ENCODE data around the gene GDPD3.

GDPD3 gene

GRCh38 chr16:30108059-30108850 is 5.1 kb downstream of the GDPD3 start:
- POLR2A ChIA-PET: no interaction called here
- DNase-seq (ENCODE audit: extremely low spot score): no peak
- TF ChIP-seq ZNF384 (IDR thresholded peaks at IDR 0.05): no peak
- CTCF ChIA-PET: no interaction called here

DNA sequence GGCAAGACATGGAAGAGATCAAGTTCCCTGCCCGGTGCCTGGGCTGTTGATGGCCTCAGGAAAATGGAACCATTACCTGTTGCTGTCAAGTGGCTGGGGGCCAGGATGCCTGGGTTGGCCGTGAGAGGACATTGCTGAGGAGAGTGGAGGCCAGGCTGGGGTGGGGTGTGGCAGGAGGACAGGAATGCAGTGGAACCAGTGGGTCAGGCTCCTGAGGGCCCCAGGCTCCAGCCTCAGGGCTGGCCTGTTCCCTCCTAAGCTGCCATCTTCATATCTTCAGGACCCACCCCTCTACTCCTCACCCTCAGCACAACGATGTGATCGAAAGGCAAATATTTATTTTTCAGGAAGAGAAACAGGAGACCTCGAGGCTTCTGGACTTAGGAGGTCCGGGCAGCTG is 8.8 kb downstream of the GDPD3 start:
- ChIA-PET CTCF (interaction anchor here (2.8 to 4.3 kb wide), 2 partner anchors 8 to 12 kb away, joined by 11 to 19 read pairs; partner anchors contain the start of gene TBX6), POLR2A (interaction anchor here (1.8 to 3.0 kb wide), 2 partner anchors 8 to 12 kb away, joined by 6 to 15 read pairs; partner anchors contain the start of genes TBX6 and YPEL3)
- DNase-seq (ENCODE audit: extremely low spot score): no peak
- TF ChIP-seq FOXA1 (IDR thresholded peaks at IDR 0.05) (no peak), SUZ12 (IDR thresholded peaks at IDR 0.05) (no peak), L3MBTL2 (conservative IDR thresholded peaks at IDR 0.05) (no peak), BHLHE40 (IDR thresholded peaks at IDR 0.05; ENCODE audit: borderline replicate concordance) (no peak), ARNT (IDR thresholded peaks at IDR 0.05) (no peak), LEF1 (IDR thresholded peaks at IDR 0.05; ENCODE audit: borderline replicate concordance) (no peak)

- POLR2A ChIA-PET: interaction anchor here (3.0 kb wide), 1 partner anchor 11 kb away, joined by 15 read pairs; the partner anchor contains the start of gene TBX6
- no peak for DNase-seq (ENCODE audit: extremely low spot score)
- no peak for TF ChIP-seq CTBP1 (IDR thresholded peaks at IDR 0.05; ENCODE audit: borderline replicate concordance)
- TF ChIP-seq NFRKB (IDR thresholded peaks at IDR 0.05): no peak
- no peak for TF ChIP-seq BHLHE40 (IDR thresholded peaks at IDR 0.05; ENCODE audit: borderline replicate concordance)
- no peak for TF ChIP-seq ELF4 (IDR thresholded peaks at IDR 0.05)
- no peak for TF ChIP-seq HDGF (IDR thresholded peaks at IDR 0.05; ENCODE audit: borderline replicate concordance)
- no peak for TF ChIP-seq L3MBTL2 (conservative IDR thresholded peaks at IDR 0.05)
- no peak for TF ChIP-seq SP1 (IDR thresholded peaks at IDR 0.05)
- no peak for TF ChIP-seq SUZ12 (IDR thresholded peaks at IDR 0.05)
- no peak for TF ChIP-seq PKNOX1 (IDR thresholded peaks at IDR 0.05)
- no peak for TF ChIP-seq ARNT (IDR thresholded peaks at IDR 0.05)
- TF ChIP-seq FOXM1 (IDR thresholded peaks at IDR 0.05; ENCODE audit: borderline replicate concordance): no peak
- no peak for TF ChIP-seq FOXA1 (IDR thresholded peaks at IDR 0.05)
- no peak for TF ChIP-seq ZNF384 (IDR thresholded peaks at IDR 0.05)
- no peak for TF ChIP-seq TARDBP (IDR thresholded peaks at IDR 0.05)
- CTCF ChIA-PET: interaction anchor here (2.8 to 4.3 kb wide), 2 partner anchors 8 to 12 kb away, joined by 11 to 19 read pairs; partner anchors contain the start of gene TBX6
These were observed 9.2 kb downstream of the GDPD3 start for GRCh38 chr16:30104090-30104489.

DNA sequence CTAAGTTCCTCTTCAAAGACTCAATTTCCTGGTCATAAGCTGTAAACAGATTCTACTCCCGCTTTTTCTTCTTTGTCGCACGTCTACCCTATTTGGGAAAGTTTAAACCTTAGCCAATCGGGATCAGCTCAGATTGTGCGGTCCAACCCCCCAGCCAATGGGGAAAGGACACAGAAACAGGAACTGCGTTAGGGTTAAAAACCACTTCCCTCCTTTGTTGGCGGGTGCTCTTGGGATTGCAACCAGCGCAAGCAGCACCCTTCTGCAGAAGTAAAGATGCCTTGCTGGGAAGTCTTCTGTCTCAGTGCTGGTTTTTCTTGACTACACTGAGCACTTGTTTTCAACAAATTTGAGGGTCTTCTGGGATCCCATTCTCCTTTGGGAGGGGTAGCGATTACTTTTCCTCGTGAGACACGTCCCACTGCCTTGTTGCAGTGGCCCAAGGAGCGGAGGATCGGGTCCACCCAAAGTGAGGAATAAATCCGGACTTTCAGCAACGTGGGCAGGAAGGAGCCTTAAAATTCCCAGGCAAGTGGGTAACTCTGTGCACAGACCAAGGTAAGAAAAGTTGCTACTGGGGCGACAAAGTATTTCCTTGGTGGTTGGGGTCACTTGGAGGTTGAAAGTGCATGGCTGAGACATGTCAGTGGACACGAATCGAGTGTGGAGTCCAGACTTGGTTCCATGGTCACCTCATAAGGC is 16.3 kb downstream of the GDPD3 start:
- TF ChIP-seq SUZ12 (IDR thresholded peaks at IDR 0.05) (no peak), BHLHE40 (IDR thresholded peaks at IDR 0.05; ENCODE audit: borderline replicate concordance) (no peak), FOXA1 (IDR thresholded peaks at IDR 0.05) (no peak), TARDBP (IDR thresholded peaks at IDR 0.05) (no peak), FOXM1 (IDR thresholded peaks at IDR 0.05; ENCODE audit: borderline replicate concordance) (no peak), HDGF (IDR thresholded peaks at IDR 0.05; ENCODE audit: borderline replicate concordance) (no peak)
- ChIA-PET CTCF (interaction anchor here (0.6 to 1.0 kb wide), 3 partner anchors 42 to 64 kb away, joined by 3 to 4 read pairs (median 3); no protein-coding TSS in a partner anchor), POLR2A (interaction anchor here (0.9 to 7.9 kb wide), 8 partner anchors 8 to 513 kb away, joined by 3 to 155 read pairs (median 6); partner anchors contain the start of genes ALDOA, CD2BP2 and ZNF689)
- DNase-seq (ENCODE audit: extremely low spot score): no peak

GRCh38 chr16:30096105-30096861 is 17.1 kb downstream of the GDPD3 start, which contains the start of gene YPEL3:
Gene YPEL3, minus strand, starts transcription at chr16:30096213. Its CDS starts 731 bp downstream, at chr16:30095482.
- CTCF ChIA-PET: interaction anchor here (0.6 to 1.0 kb wide), 3 partner anchors 41 to 64 kb away, joined by 3 to 4 read pairs (median 3); no protein-coding TSS in a partner anchor

More at GRCh38 chr16:30096105-30096861, 17.1 kb downstream of the GDPD3 start, which contains the start of gene YPEL3:
- peak; percentile 99 for DNase-seq (ENCODE audit: extremely low spot score)
- POLR2A ChIA-PET: interaction anchor here (0.9 to 7.9 kb wide), 8 partner anchors 9 to 514 kb away, joined by 3 to 155 read pairs (median 6); partner anchors contain the start of genes ALDOA, CD2BP2 and ZNF689
- TF ChIP-seq CTBP1 (IDR thresholded peaks at IDR 0.05; ENCODE audit: borderline replicate concordance) (no peak), SP1 (IDR thresholded peaks at IDR 0.05) (no peak), FOXM1 (IDR thresholded peaks at IDR 0.05; ENCODE audit: borderline replicate concordance) (peak; percentile 48; the same call in 1 of the 2 replicates), PKNOX1 (IDR thresholded peaks at IDR 0.05) (no peak), LEF1 (IDR thresholded peaks at IDR 0.05; ENCODE audit: borderline replicate concordance) (no peak), BHLHE40 (IDR thresholded peaks at IDR 0.05; ENCODE audit: borderline replicate concordance) (no peak), HDGF (IDR thresholded peaks at IDR 0.05; ENCODE audit: borderline replicate concordance) (no peak), TARDBP (IDR thresholded peaks at IDR 0.05) (no peak), L3MBTL2 (conservative IDR thresholded peaks at IDR 0.05) (peak; percentile 78), FOXA1 (IDR thresholded peaks at IDR 0.05) (no peak), FOXK2 (IDR thresholded peaks at IDR 0.05) (no peak), ZNF384 (IDR thresholded peaks at IDR 0.05) (no peak), ARNT (IDR thresholded peaks at IDR 0.05) (no peak), NFRKB (IDR thresholded peaks at IDR 0.05) (no peak), ELF4 (IDR thresholded peaks at IDR 0.05) (peak; percentile 55; the same call in 1 of the 2 replicates), SUZ12 (IDR thresholded peaks at IDR 0.05) (no peak)

All from HEK293T (cell line).